NCI-H774 (cell line): Measurements from ENCODE around the gene IRGQ.
A peak's percentile ranks its signal among the peaks of the same experiment; 100 is the strongest.
"Not testable (repeated sequence)": the region's sequence is repeated elsewhere in the genome, so short reads cannot be mapped to it uniquely, and the experiment has no call there.

ENCODE experiments used
- DNase-seq: peaks from one replicate; lab custom pipeline; 2025; lab: John Stamatoyannopoulos, UW

IRGQ gene, protein sequence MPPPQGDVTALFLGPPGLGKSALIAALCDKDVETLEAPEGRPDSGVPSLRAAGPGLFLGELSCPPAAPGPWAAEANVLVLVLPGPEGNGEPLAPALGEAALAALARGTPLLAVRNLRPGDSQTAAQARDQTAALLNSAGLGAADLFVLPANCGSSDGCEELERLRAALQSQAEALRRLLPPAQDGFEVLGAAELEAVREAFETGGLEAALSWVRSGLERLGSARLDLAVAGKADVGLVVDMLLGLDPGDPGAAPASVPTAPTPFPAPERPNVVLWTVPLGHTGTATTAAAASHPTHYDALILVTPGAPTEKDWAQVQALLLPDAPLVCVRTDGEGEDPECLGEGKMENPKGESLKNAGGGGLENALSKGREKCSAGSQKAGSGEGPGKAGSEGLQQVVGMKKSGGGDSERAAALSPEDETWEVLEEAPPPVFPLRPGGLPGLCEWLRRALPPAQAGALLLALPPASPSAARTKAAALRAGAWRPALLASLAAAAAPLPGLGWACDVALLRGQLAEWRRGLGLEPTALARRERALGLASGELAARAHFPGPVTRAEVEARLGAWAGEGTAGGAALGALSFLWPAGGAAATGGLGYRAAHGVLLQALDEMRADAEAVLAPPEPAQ

DNA sequence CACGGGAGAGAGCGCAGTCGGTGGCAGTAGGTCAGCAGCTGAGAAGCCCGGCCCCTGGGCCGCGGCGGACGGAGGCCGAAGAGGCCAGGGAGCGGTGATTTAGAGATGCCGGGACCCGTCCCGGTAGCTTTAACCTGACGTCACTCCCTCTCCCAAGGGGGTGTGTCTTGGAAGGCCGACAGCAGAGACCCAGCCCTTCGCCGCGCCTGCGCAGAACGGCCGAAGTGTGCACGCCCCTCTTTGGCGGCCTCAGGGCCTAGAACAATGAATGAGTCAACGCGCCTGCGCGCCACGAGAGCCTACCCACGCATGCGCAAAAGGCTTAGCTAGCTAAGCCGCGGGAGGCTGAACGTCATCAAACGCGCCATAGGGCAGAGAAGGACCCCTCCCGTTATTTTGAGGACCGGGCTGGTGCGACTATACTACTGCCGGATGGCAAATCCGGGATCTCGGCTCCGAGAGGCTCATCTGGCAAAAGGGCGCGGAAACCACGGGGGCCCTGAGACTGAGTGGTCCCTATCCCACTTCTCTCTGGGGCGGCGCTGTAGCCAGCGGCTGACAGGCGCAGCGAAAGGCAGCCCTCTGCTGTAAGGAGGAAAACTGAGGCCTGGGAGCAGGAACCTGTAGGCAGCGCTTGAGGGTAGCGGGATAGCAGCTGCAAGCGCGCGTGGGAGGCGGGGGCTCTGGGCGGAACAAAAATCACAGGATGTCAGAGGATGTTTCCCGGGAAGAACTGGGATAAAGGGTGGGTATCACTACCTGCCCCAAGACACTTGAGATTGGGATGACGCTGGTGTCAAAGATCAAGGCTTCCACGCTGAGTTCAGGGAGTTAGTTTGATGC, at the start of gene IRGQ, which contains the start of gene ZNF576:
TSS of gene IRGQ (minus strand) at position 136 of the 843 bp plus-strand sequence. CDS start 796 bp downstream, outside the sequence.
TSS of gene ZNF576 (plus strand) at position 597 of the 843 bp plus-strand sequence. CDS start 514 bp downstream, outside the sequence.
- DNase-seq: peak; percentile 99

DNA sequence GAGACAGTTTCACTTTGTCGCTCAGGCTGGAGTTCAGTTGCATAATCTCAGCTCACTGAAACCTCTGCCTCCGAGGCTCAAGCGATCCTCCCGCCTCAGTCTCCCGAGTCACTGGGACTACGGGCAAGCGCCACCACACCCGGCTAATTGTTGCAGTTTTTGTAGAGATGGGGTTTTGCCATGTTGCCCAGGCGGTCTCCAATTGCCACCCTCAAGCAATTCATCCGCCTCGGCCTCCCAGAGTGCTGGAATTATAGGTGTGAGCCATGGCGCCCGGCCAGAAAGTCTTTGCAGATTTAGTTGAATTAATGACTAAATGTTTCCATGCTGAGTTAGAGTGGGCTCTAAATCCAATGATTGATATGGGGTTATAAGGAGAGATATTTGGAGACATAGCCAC, 48.2 kb upstream of the IRGQ start:
- no peak for DNase-seq

DNA sequence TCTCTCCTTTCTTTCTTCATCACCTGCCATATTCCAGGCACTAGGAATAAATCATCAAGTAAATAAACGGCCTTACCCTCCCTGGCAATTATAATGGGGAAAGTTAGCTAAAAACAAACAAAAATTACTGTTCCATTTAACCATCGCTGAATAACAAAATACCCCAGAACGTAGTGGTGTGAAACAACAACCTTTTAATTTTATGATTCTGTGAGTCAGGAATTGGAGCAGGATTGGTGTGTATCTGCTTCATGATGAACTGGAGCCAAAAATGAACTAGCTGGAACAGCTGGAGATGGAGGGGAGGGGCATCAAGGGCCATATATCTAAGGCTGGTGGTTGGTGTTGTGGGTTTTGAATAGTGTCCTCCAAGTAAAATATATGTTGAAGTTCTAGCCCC, 47.4 kb upstream of the IRGQ start:
- DNase-seq: peak; percentile 14

DNA sequence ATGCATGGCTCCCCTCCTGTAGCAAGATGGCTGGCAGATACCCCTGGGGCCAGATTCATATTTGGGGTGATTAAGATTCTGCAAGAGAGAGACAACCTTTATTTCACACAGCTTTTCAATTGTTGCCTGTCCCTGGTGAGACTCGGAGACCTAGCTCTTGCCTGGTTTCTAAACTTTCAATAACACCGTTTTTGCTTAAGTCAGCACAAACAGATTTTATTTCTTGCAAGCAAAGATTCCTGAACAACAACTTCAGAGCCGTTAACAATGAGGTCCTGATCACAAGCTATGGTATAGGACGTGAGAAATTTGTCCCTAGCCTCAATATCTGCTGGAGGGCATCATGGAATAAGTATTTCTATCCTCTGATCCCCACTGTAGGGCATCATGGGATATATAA, 46.6 kb upstream of the IRGQ start:
- no peak for DNase-seq

DNA sequence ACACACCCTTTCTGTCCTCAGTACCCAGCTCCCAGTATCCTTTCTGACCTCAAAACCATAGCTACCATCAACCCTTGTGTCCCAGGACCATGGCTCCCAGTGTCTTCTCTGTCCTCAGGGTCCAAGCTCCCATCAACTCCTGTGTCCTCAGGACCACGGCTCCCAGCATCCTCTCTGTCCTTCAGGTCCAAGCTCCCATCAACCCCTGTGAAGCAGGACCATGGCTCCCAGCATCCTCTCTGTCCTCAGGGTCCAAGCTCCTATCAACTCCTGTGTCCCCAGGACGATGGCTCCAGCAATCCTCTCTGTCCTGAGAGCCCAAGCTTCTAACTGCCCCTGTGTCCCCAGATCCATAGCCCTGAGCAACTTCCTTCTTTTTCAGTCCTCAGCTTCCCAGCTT, 45.4 kb upstream of the IRGQ start:
- no peak for DNase-seq

DNA sequence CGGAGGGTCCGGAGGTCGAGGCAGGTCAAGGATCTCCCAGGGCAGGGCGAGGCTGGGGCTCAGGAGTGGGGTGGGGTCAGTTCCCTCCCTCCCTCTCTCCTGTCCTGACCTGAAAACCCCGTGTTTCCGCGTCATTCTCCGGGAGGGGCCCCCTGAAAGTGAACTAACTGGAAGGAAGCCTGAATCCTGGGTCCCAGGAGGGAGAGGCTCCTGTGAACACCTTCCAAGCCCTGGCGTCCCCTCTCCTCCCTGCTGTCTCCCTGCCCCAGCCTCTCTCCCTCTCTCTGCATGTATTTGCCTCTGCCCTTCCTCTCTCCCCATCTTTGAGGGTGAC, 44.5 kb upstream of the IRGQ start:
- no peak for DNase-seq

DNA sequence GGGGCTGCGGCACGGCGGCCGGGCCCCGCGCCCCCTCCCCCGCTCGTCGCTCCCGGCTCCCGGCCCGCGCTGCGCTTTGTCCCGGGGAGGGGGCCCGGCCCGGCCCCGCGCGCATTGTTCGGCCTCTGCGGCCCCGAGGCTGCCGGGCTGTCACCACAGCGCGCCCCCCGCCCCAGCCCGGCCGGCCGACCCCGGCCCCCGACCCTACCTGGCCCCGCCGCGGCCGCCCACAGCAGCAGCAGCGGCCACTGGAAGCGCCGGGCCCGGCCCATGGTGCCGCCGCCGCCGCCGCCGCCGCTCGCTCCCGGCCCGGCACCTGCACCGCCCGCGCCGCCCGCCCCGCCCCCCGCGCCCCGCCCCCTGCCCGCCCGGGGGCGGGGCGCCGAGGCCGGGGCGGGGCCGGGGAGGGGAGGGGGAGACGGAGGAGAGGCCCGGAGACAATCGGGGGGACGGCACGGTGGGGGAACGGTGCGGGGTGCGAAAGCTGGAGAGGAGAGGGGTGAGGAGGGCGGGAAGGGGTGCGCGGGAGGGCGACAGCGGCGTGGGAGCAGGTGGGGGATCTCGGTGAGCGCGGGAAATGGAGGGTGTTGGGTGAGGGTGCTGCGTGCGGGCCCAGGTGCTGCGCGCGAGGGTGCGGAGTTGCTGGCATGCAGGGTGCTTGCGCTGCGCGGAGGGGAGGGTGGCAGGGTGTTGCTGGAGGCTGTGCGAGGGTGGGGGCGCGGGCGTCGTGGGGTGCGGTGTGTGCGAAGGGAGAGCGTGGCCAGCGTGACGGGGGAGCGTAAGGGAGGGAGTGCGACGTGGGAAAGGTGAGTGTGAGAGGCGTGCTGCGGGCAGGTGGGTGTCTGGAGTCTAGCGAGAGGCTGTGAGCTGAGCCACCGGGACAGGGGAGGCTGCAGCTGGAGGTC, 43.8 kb upstream of the IRGQ start, which contains the start of gene CADM4:
TSS of gene CADM4 (minus strand) at position 332 of the 905 bp plus-strand sequence. CDS start at position 272, 60 bp downstream.
- peak; percentile 42 for DNase-seq

DNA sequence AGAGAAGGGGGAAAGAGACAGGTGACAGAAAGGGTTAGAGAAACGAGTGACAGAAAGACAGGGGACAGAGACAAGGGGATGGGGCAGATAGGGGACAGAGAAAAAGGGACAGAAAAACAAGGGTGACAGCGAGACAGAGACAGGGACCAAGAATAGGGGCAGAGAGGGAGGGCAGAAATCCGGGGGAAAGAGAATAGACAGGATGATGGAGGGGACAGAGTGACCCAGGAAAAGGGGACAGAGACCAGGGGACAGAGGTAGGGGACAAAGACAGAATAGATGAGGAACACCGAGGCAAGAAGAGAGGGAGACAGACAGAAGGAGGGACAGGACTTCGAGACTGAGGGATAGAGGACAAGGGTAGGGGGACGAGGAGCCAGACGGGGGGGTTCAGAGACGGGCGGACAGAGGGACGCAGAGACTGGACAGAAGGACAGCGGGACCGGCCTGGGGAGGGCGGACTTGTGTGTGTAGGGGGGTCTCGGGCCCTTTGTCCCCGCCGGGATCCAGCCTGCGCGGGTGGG, 43.1 kb upstream of the IRGQ start:
- DNase-seq: no peak

DNA sequence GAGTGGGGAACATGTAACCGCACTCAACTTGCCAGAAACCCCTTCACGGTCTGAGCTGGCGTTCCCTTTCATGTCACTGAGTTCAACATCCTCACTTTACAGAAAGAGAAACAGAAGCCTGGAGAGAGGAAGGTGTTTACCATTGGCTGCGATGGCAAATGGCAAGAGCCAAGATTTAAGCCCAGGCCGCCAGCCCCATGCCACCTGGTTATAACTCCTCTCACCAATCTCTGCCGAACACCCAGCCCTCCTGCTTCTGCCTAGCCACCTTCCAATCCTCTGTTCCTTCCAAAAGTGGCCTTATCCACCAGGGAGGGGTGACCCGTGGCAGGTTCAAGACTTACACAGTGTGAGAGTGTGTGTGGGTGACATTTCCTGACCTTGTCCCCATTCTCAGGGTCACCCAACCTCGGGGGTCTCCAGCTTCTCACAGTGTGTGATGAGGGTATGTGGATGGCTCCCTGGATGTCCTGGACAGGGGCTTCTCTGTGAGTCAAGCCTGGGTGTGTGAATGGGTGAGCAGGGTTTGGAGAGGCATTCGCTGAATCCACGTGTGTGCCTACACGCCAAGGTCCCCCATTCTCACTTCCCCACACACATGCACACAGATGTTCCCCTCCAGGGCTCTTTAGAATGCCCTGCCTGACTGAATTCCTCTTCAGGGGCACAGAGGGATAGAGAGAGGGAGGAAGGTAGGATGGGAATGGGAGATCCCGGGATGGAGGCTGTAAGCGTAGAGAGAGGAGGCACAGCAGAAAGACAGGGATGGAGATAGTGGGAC, 42.5 kb upstream of the IRGQ start:
- DNase-seq: no peak

DNA sequence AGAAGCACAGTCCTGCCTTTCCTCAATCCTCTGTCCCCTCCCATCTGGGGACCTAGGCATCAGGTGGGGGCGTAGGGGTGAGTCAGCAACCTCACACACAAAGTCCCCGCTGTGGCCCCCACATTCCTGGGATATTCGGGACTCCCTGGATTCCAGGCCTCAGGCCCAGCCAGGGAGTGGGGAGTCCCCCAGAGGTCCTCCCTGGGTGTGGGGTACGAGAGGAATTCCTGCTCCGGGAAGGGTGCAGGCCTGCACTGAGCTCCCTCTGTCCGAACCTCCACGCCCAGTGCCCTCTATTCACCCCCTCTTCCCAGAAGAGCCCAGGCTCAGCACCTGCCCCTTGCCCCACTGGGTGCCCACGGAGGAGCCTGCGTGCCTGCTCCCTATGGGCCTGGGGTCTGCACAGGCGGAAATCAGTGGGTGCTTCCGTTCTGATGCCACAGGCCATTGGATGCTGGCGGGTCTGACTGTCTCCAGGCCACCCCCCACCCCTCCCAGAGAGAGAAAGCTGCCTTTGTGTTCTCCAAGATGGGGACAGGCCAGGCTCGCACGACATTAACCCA, 40.3 kb upstream of the IRGQ start:
- DNase-seq: no peak

DNA sequence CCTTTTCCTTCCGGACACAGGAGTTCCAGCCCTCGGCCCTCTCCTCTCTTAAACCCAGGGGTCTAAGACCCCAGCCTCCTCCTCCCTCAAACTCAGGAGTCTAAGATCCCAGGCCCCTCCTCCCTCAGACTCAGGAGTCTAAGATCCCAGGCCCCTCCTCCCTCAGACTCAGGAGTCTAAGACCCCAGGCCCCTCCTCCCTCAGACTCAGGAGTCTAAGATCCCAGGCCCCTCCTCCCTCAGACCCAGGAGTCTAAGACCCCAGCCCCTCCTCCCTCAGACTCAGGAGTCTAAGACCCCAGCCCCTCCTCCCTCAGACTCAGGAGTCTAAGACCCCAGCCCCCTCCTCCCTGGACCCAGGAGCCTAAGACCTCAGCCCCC, 39.6 kb upstream of the IRGQ start:
- DNase-seq: not testable (repeated sequence)

DNA sequence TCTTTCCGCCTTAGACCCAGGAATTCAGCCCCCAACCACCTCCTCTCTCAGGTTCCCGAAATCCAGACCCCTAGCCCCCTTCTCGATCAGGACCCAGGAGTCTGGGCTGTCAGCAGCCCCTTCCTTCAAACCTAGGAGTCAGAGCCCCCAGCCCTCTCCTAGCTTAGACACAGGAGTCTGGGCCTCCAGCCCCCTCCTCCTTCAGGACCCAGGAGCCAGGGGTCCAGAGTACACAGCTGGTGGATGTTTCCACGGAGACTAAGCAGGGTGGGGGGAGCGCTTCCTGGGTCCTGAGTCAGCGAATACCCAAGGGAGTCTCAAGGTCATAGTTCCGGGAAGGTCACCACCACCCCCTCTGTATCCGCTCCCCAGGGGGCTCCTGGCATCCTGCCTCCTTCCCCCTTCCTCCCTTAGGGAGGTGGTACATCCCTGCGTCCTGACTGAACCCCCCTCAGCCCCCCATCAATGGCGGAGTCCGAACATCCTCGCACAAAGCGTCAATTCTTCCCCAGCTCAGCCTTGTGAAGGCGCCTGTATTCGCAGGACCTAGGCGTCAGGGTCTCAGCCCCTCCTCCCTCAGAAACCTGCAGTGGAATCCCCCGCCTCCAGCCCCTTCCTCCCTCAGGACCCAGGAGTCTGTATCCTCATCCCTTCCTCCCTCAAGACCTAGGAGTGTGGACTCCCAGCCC, 39.1 kb upstream of the IRGQ start:
- no peak for DNase-seq

DNA sequence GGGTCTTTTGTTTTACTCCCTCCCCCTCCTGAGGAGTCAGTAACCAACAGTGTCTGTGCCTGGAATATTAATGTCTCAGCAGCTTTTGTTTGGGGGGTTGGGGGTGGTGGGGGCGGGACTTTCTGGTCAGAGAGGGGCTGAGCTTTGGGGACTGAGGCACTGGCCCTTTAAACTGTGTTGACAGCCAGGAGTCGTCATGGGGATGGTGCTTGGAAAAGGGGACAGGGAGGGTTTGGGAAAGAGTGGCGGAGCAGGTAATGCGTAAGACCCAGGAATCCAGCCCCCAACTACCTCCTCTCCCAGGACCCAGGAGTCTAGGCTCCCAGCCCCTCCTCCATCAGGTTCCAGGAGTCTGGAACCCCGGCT, 38.6 kb upstream of the IRGQ start:
- no peak for DNase-seq

DNA sequence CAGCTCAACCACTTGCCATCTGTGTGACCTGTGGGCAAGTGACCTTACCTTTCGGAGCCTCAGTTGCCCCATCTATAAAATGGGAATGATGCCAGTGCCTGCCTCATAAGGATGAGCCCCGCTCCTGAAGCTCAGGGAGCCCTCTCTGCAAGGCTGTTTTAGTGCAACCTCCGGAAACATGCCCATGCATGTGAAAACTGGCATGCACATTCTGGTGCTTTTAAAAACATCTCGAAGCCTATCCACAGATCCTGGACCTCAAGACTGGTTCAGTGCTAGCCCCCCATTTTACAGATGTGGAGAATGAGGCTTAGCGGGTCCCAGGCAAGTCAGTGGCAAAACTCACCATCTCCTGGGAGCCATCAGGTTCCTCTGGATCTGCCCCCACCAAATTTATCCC, 38.1 kb upstream of the IRGQ start:
- DNase-seq: no peak

DNA sequence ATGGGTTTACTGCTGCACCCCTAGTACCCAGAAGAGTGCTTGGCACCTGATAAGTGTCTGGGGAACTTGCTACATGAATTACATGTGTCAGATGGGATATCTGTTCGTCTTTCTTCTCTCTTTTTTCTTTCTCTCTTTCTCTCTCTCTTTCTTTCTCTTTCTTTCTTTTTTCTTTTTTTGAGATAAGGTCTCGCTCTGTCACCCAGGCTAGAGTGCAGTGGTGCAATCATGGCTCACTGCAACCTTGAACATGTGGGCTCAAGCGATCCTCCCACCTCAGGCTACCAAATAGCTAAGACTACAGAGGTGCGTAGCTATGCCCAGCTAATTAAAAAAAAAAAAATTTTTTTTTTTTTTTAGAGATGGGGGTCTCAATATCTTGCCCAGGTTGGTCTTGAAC, 37.6 kb upstream of the IRGQ start:
- no peak for DNase-seq

DNA sequence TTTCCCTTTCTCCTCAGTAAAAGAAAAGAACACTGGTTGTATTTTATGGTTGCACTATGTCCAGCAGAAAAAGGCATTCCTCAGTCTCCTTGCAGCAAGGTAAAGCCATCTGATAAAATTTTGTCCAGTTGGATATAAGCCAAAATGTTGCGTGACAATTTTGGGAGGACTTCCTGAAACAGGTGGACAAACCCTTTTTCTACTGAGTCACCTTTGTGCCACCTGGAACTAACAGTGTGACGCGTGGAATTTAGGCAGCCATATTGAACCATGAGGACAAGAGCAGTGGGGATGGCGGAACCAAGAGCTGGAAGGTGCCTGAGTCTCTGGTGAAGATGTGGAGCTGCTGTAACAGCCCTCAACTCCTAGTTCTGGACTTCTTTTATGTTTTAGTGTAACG, 35.6 kb upstream of the IRGQ start:
- DNase-seq: no peak

DNA sequence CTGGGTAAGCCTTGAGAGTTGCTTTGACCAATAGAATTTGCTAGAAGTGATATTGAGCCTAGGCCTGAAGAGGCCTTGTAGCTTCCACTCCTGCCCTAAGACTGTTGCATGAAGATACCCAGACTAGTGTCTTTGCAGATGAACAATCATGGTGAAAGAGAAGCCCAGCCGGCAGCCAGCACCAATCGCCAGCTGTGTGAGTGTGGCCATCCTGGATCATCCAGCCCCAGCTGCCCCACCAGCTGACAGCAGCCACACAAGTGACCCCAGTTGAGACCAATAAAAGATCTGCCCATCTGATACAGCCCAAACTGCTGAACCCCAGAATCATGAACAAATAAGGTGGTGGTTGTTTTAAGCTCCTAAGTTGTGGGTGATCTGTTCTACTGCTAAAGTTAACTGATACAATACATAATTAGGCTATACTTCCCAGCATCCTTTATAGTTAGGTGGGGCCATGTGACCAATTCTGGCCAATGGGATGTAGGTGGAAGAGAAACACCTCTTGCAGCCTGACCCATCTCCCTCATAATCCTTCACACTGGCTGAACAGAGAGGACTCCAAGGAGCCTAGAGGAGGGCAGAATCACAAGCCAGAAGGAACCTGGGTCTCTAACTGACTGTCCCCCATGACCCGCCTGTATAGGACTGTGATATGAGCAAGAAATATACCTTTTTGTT, 32.9 kb upstream of the IRGQ start:
- DNase-seq: no peak

DNA sequence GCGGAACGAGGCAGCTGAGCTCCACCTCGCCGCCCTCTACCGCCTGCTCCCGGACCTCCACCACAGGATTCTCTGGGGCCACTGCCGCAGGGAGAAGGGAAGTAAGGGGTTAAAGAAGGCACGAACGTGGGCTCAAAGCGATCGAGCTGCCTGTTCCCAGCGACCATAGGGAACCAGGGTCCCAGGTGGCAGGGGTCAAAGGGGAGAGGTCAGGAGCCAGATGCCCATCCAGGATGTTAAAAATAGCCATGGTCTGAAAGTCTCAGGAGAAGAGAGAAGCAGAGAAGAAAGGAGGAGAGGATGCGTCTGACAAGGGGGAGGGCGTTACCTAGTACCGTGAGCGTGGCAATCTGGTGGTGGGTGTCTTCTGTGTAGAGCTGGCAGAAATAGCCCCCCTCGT, 30.9 kb upstream of the IRGQ start:
- no peak for DNase-seq

DNA sequence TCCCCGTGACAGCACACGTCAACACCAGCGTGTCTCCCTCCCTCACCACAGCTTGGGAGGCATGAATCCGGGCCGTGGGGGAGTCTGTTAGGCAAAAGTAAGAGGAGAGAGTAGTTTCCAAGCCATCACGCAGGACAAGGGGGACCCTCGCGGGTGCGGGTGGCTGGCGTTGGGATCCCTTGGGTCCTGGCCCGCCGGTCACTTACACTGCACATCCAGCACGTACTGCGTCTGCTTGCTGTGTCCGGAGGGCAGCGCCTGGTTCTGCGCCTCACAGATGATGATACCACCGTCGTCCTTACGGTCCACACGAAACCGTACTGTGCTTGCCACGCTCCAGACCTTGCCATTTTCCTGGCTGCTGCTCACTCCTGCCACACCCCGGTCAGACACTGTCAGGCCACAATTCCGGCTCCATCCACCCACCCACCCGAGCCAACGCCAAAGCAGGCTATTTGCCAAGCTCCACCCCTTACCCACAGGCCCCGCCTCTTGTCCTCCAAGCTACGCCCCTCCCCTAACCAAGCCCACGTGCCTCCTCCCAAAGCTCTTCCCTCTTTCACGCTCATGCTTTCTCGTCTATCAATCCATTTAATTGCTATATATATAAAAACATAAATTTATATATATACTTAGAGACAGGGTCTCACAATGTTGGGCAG, 30.1 kb upstream of the IRGQ start:
- no peak for DNase-seq
